ENCODE results near the gene TSPAN14. TPM values are rescaled to one million over a fixed set of nuclear protein-coding genes. Genes with fewer than 3 reads are reported as not detected.

The TSPAN14 gene
- total RNA-seq, 4 donors from 2014 or later, result 17.9 to 50.5 (median 38.4) TPM

GRCh38 chr10:80444124-80444523 is 10.0 kb upstream of the TSPAN14 start:
- intact Hi-C loops (cut with DNase I), result loop anchor here (2.0 kb wide), 1 partner anchor 61 kb away; no protein-coding TSS in a partner anchor
- TF ChIP-seq, protein P1, sequence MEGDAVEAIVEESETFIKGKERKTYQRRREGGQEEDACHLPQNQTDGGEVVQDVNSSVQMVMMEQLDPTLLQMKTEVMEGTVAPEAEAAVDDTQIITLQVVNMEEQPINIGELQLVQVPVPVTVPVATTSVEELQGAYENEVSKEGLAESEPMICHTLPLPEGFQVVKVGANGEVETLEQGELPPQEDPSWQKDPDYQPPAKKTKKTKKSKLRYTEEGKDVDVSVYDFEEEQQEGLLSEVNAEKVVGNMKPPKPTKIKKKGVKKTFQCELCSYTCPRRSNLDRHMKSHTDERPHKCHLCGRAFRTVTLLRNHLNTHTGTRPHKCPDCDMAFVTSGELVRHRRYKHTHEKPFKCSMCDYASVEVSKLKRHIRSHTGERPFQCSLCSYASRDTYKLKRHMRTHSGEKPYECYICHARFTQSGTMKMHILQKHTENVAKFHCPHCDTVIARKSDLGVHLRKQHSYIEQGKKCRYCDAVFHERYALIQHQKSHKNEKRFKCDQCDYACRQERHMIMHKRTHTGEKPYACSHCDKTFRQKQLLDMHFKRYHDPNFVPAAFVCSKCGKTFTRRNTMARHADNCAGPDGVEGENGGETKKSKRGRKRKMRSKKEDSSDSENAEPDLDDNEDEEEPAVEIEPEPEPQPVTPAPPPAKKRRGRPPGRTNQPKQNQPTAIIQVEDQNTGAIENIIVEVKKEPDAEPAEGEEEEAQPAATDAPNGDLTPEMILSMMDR (IDR thresholded peaks at IDR 0.05), result no peak
- TF ChIP-seq POLR2AphosphoS5 (IDR thresholded peaks at IDR 0.05) (no peak), EP300 (IDR thresholded peaks at IDR 0.05) (no peak), POLR2A (IDR thresholded peaks at IDR 0.05; ENCODE audit: low read depth) (no peak)
- no peaks in the 10 kb centered on the region for H3K9me3 ChIP-seq

DNA sequence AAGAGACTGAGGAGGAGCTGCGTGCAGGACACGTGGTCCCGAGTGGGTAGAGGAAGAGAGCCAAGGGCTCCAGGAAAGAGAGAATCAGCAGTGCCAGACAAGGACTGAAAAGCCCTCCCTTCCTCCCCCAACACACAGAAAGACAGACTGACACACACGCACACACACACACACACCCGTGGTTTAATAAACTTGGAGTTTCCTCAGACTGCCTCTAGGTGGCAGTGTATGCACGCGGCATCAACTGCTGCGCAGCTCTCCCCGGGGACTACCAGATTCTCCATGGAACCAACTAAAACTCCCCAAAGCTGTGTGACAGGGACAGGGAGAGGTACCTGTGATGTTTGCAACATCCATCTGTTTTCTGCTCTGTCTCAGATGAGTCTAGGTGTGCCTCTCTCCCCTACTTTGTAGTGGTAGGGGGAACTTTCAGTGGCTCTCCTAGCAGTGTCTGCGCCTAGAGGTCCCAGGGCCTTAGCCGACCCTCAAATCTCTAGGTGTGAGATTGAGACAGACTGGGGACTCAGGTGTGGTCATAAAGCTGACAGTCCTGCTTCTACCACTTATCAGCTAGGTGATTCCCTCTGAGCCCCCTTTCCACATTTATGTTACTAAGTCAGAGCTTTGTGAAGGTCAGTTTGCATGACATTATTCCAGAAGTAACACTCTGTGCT is 9.3 kb upstream of the TSPAN14 start:
- no peaks in the 10 kb centered on the region for H3K36me3 ChIP-seq
- no peak overlapping the region for H3K4me3 ChIP-seq
- peak overlapping the region in 1 of 4 donors; percentile 30 for H3K27ac ChIP-seq (replicated peaks in 1 of 4)
- H3K27me3 ChIP-seq, result no peaks in the 10 kb centered on the region
- H3K9me3 ChIP-seq, result no peaks in the 10 kb centered on the region
- 35% methylated on average over 6 of the region's 11 CpGs for WGBS
- peaks cover 0 to 17% (median 10%) of the 10 kb centered on the region in 4 donors for H3K4me1 ChIP-seq
- DNase-seq (ENCODE audit: extremely low spot score), result no peak
- intact Hi-C loops (cut with DNase I), result loop anchor here (2.0 kb wide), 1 partner anchor 60 kb away; no protein-coding TSS in a partner anchor
- no peak for TF ChIP-seq POLR2A (IDR thresholded peaks at IDR 0.05; ENCODE audit: low read depth)
- TF ChIP-seq, protein P1 (IDR thresholded peaks at IDR 0.05), result peak; percentile 51 to 90 (median 67)

More at GRCh38 chr10:80444124-80444523, 10.0 kb upstream of the TSPAN14 start:
- H3K27me3 ChIP-seq, result no peaks in the 10 kb centered on the region
- no peak overlapping the region for H3K4me3 ChIP-seq
- H3K4me1 ChIP-seq, result peaks cover 0 to 17% (median 10%) of the 10 kb centered on the region in 4 donors
- 54% methylated on average over 2 of the region's 2 CpGs for WGBS
- H3K36me3 ChIP-seq, result no peaks in the 10 kb centered on the region
- no peak for DNase-seq (ENCODE audit: extremely low spot score)
- peak overlapping the region in 1 of 4 donors; percentile 30 for H3K27ac ChIP-seq (replicated peaks in 1 of 4)

DNA sequence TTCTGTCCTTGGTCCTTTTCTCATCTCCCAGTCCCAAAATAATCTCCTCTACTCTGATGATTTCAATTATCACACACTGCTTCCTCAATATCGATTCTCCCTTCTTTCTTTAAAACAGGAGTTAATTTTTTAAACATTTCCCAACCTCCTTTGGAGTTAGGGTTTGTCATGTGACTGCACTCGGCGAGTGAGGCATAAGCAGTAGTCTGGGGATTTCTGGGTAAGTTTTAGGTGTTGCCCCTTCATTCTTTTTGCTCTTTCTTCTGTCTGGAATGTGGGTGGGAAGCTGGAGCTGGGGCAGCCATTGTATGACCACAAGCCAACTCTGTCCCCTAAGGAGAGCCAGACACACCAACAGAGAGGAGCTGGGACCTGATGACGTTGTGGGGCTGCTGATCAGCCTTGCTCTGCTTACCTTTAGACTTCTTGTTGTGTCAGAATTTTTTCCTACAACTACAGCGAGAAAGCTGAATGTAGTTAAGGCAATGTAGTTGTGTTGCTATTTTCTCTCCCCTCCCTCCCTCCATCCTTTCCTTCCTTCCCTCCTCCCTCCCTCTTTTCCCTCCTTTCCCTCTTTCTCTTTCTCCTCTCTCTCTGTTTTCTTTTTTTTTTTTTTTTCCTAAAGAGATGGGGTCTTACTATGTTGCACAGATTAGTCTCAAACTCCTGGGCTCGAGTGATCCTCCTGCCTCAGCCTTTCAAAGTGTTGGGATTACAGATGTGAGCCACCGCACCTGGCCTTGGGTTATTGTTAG is 6.5 kb upstream of the TSPAN14 start:
- Histone ChIP-seq H3K4me3 (no peak overlapping the region), H3K9me3 (no peaks in the 10 kb centered on the region), H3K4me1 (peaks cover 0 to 18% (median 11%) of the 10 kb centered on the region in 4 donors), H3K36me3 (no peaks in the 10 kb centered on the region), H3K27me3 (no peaks in the 10 kb centered on the region), H3K27ac (replicated peaks in 1 of 4) (no peak overlapping the region)
- TF ChIP-seq, protein P1 (IDR thresholded peaks at IDR 0.05), result no peak
- TF ChIP-seq EP300 (IDR thresholded peaks at IDR 0.05) (no peak), POLR2A (IDR thresholded peaks at IDR 0.05; ENCODE audit: low read depth) (no peak), POLR2AphosphoS5 (IDR thresholded peaks at IDR 0.05) (no peak)
- no peak for DNase-seq (ENCODE audit: extremely low spot score)
- intact Hi-C loops (cut with DNase I), result no loop called here
- WGBS, result 67% methylated on average over 7 of the region's 7 CpGs

DNA sequence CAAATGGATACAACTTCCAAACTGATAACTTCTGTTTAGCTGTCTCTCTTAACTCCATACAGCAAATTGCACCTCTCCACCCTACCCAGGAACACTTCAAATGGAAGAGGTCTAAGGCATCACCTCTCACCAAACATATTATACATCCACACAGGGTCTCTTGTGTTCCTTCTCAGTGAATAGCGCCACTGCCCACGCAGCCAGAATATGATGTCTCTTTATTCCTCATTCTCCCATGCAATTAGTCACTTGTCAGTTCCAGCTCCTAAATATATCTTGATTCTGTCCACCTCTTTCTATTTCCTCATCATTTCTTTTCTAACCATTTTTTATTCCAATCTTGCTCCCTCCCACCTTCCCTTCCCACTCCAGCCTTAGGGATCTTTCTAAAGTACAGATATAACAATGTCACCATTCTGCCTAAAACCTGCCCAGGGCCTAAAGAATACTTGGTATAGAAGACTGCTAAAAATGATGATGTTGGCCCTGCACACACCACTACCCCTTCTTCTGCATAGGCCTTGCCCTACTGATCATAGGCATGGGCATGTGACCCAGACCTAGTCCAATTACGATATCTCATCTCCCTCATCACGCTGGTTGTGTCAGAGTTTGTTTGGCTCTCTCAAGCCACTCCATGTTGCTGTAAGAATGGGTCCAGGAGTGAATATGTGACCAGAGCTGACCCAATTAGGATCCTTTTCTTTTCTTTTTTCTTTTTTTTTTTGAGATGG is 5.7 kb upstream of the TSPAN14 start:
- Histone ChIP-seq H3K4me1 (peaks cover 5 to 26% (median 15%) of the 10 kb centered on the region in 4 donors), H3K4me3 (no peak overlapping the region), H3K27me3 (no peaks in the 10 kb centered on the region), H3K27ac (replicated peaks in 1 of 4) (no peak overlapping the region), H3K9me3 (no peaks in the 10 kb centered on the region), H3K36me3 (no peaks in the 10 kb centered on the region)
- no peak for DNase-seq (ENCODE audit: extremely low spot score)
- WGBS, result 88% methylated on average over 4 of the region's 4 CpGs
- intact Hi-C loops (cut with DNase I), result no loop called here
- TF ChIP-seq POLR2A (IDR thresholded peaks at IDR 0.05; ENCODE audit: low read depth) (no peak), POLR2AphosphoS5 (IDR thresholded peaks at IDR 0.05) (no peak), EP300 (IDR thresholded peaks at IDR 0.05) (no peak)
- TF ChIP-seq, protein P1 (IDR thresholded peaks at IDR 0.05), result no peak

Data from esophagus muscularis mucosa (tissue), 4 donors.